Suprapubic skin (tissue), 4 donors: ENCODE results near the gene IDH3G.

Experiments
- EP300 ChIP-seq: sonication (generic); formaldehyde crosslinking; IDR thresholded peaks from one replicate; pipeline ENCODE4 v1.6.1; 2017; ENCODE audit warnings: antibody characterized with exemption
- POLR2AphosphoS5 ChIP-seq, 3 donors: sonication (generic); formaldehyde crosslinking; IDR thresholded peaks; one replicate each; pipeline ENCODE4 v1.6.1; 2017; ENCODE audit warnings: antibody characterized with exemption in 3 of 3
- TF ChIP-seq, protein P1 (sequence below), 2 donors: fragments of 200-600 bp in 1 of 2; fragments of 450-650 bp in 1 of 2; sonication (generic) in 1 of 2; IDR thresholded peaks; one replicate each; pipeline ENCODE4 v1.5.1; 2016 to 2019; ENCODE audit warnings: antibody characterized with exemption in 2 of 2, mild to moderate bottlenecking in 1 of 2, moderate library complexity in 1 of 2

DNA sequence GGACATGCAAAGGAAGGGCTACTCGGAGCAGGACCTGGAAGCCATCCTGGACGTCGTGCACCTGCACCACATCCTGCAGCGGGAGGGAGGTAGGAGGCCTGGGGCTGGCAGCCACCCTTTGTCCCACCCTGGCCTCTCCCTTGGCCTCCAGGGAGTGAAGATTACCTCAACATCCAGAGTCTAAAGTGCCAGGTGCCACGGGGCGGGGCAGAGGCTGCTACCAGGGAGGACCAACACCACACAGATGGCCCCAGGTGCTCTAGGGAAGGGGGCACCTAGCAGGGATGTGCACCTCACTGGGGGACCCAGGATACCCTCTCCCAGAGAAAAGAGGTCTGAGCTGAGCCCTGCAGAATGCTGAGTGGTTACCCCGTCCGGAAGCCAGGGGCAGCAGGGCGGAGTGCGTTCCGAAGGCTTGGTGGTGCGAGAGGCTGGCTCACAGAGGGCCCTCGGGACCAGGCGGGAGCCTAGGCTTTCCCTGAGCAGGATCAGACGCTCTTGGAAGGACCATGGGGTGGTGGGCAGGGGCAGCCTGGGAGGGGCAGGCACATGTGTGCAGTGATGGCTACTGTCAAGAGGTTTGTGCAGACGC, 53.4 kb downstream of the IDH3G start:
- TF ChIP-seq POLR2AphosphoS5 (IDR thresholded peaks at IDR 0.05) (no peak), EP300 (no peak)
- TF ChIP-seq, protein P1, sequence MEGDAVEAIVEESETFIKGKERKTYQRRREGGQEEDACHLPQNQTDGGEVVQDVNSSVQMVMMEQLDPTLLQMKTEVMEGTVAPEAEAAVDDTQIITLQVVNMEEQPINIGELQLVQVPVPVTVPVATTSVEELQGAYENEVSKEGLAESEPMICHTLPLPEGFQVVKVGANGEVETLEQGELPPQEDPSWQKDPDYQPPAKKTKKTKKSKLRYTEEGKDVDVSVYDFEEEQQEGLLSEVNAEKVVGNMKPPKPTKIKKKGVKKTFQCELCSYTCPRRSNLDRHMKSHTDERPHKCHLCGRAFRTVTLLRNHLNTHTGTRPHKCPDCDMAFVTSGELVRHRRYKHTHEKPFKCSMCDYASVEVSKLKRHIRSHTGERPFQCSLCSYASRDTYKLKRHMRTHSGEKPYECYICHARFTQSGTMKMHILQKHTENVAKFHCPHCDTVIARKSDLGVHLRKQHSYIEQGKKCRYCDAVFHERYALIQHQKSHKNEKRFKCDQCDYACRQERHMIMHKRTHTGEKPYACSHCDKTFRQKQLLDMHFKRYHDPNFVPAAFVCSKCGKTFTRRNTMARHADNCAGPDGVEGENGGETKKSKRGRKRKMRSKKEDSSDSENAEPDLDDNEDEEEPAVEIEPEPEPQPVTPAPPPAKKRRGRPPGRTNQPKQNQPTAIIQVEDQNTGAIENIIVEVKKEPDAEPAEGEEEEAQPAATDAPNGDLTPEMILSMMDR (IDR thresholded peaks at IDR 0.05): no peak
